ENCODE measurements around the gene TOLLIP. TPM values are rescaled to one million over a fixed set of nuclear protein-coding genes. Genes with fewer than 3 reads are reported as not detected.

TOLLIP gene
- total RNA-seq, 1 donor from 2014 or later = 71.1 TPM

- Histone ChIP-seq H3K4me3 (no peak overlapping the region), H3K4me1 (peaks cover 12% of the 10 kb centered on the region), H3K9me3 (no peaks in the 10 kb centered on the region), H3K36me3 (no peaks in the 10 kb centered on the region), H3K27me3 (no peaks in the 10 kb centered on the region), H3K27ac (no peak overlapping the region)
- TF ChIP-seq CTCF (IDR thresholded peaks at IDR 0.05) = no peak
- intact Hi-C loops (cut with DNase I) = no loop called here
- ATAC-seq = no peak
- DNase-seq = no peak
Measured at GRCh38 chr11:1259076-1259461, 50.4 kb downstream of the TOLLIP start.

GRCh38 chr11:1258401-1259075 is 50.9 kb downstream of the TOLLIP start:
- no peak for ATAC-seq
- H3K4me1 ChIP-seq = peaks cover 12% of the 10 kb centered on the region
- DNase-seq = no peak
- intact Hi-C loops (cut with DNase I) = no loop called here
- no peaks in the 10 kb centered on the region for H3K36me3 ChIP-seq
- no peak overlapping the region for H3K4me3 ChIP-seq
- no peak overlapping the region for H3K27ac ChIP-seq
- no peaks in the 10 kb centered on the region for H3K27me3 ChIP-seq
- H3K9me3 ChIP-seq = no peaks in the 10 kb centered on the region
- no peak for TF ChIP-seq CTCF (IDR thresholded peaks at IDR 0.05)

GRCh38 chr11:1257916-1258315 is 51.5 kb downstream of the TOLLIP start:
- TF ChIP-seq CTCF (IDR thresholded peaks at IDR 0.05) = no peak
- H3K27me3 ChIP-seq = no peaks in the 10 kb centered on the region
- H3K36me3 ChIP-seq = no peaks in the 10 kb centered on the region
- intact Hi-C loops (cut with DNase I) = no loop called here
- peaks cover 8% of the 10 kb centered on the region for H3K4me1 ChIP-seq
- DNase-seq (no peak), ATAC-seq (no peak)
- H3K9me3 ChIP-seq = no peaks in the 10 kb centered on the region
- H3K27ac ChIP-seq = no peak overlapping the region
- H3K4me3 ChIP-seq = no peak overlapping the region

- no peaks in the 10 kb centered on the region for H3K36me3 ChIP-seq
- ATAC-seq (no peak), DNase-seq (no peak)
- no peak overlapping the region for H3K27ac ChIP-seq
- H3K9me3 ChIP-seq = no peaks in the 10 kb centered on the region
- intact Hi-C loops (cut with DNase I) = no loop called here
- no peak for TF ChIP-seq CTCF (IDR thresholded peaks at IDR 0.05)
- no peak overlapping the region for H3K4me3 ChIP-seq
- H3K4me1 ChIP-seq = peaks cover 6% of the 10 kb centered on the region
- H3K27me3 ChIP-seq = no peaks in the 10 kb centered on the region
Measured at GRCh38 chr11:1257366-1257765, 52.1 kb downstream of the TOLLIP start.

GRCh38 chr11:1256257-1257045 is 53.0 kb downstream of the TOLLIP start:
- intact Hi-C loops (cut with DNase I) = no loop called here
- Histone ChIP-seq H3K9me3 (no peaks in the 10 kb centered on the region), H3K36me3 (no peaks in the 10 kb centered on the region), H3K27ac (no peak overlapping the region), H3K4me3 (no peak overlapping the region), H3K4me1 (no peaks in the 10 kb centered on the region), H3K27me3 (no peaks in the 10 kb centered on the region)
- ATAC-seq = no peak
- DNase-seq = no peak
- no peak for TF ChIP-seq CTCF (IDR thresholded peaks at IDR 0.05)

Data from upper lobe of right lung (tissue), 1 donor.